Prostate gland (tissue), 2 donors: Measurements from ENCODE around the gene METTL5.
"Not testable (repeated sequence)": the region's sequence is repeated elsewhere in the genome, so short reads cannot be mapped to it uniquely, and the experiment has no call there.

ENCODE experiments used
- POLR2A ChIP-seq: fragments of 450-650 bp; IDR thresholded peaks from one replicate; pipeline ENCODE4 v1.6.1; 2016; ENCODE audit warnings: antibody characterized with exemption, mild to moderate bottlenecking
- POLR2AphosphoS5 ChIP-seq: sonication (generic); formaldehyde crosslinking; IDR thresholded peaks from one replicate; pipeline ENCODE4 v1.6.1; 2017; ENCODE audit warnings: antibody characterized with exemption
- TF ChIP-seq, protein P1 (sequence below), 4 experiments: fragments of 200-600 bp in 2 of 4; fragments of 450-650 bp in 2 of 4; sonication (generic) in 2 of 4; IDR thresholded peaks; 1 replicate in 3 of 4; 2 replicates in 1 of 4; pipeline ENCODE4 v1.5.1; 2016 to 2019; ENCODE audit warnings: antibody characterized with exemption in 4 of 4, mild to moderate bottlenecking in 2 of 4, moderate library complexity in 2 of 4

DNA sequence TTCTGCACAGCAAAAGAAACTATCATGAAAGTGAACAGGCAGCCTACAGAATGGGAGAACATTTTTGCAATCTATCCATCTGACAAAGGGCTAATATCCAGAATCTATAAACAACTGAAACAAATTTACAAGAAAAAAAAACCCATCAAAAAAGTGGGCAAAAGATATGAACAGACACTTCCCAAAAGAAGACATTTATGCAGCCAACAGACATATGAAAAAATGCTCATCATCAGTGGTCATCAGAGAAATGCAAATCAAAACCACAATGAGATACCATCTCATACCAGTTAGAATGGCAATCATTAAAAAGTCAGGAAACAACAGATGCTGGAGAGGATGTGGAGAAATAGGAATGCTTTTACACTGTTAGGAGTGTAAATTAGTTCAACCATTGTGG lies 7.7 kb downstream of the METTL5 start:
- TF ChIP-seq, protein P1, sequence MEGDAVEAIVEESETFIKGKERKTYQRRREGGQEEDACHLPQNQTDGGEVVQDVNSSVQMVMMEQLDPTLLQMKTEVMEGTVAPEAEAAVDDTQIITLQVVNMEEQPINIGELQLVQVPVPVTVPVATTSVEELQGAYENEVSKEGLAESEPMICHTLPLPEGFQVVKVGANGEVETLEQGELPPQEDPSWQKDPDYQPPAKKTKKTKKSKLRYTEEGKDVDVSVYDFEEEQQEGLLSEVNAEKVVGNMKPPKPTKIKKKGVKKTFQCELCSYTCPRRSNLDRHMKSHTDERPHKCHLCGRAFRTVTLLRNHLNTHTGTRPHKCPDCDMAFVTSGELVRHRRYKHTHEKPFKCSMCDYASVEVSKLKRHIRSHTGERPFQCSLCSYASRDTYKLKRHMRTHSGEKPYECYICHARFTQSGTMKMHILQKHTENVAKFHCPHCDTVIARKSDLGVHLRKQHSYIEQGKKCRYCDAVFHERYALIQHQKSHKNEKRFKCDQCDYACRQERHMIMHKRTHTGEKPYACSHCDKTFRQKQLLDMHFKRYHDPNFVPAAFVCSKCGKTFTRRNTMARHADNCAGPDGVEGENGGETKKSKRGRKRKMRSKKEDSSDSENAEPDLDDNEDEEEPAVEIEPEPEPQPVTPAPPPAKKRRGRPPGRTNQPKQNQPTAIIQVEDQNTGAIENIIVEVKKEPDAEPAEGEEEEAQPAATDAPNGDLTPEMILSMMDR (IDR thresholded peaks at IDR 0.05) = not testable (repeated sequence)
- not testable (repeated sequence) for TF ChIP-seq POLR2A, POLR2AphosphoS5
